IPS-20b (cell line): ENCODE results near the gene LARP1.
"Not testable (repeated sequence)": the region's sequence is repeated elsewhere in the genome, so short reads cannot be mapped to it uniquely, and the experiment has no call there.

Source experiments
- H3K27ac ChIP-seq: one replicate; pipeline ENCODE4 v1.5.1; 2013; ENCODE audit warnings: low read length
- H3K27me3 ChIP-seq: 2 replicates; pipeline ENCODE4 v1.6.1; 2013; ENCODE audit warnings: mild to moderate bottlenecking, low read length, inconsistent platforms; ENCODE audit not compliant: insufficient read depth
- H3K36me3 ChIP-seq: 2 replicates; pipeline ENCODE4 v1.6.1; 2013; ENCODE audit warnings: low read depth, mild to moderate bottlenecking, inconsistent platforms, low read length, moderate library complexity; ENCODE audit not compliant: insufficient read depth
- H3K4me1 ChIP-seq: 2 replicates; pipeline ENCODE4 v1.6.1; 2013; ENCODE audit warnings: mild to moderate bottlenecking, control low read depth, inconsistent platforms, low read length, moderate library complexity; ENCODE audit not compliant: insufficient read depth
- H3K4me3 ChIP-seq: 2 replicates; pipeline ENCODE4 v1.5.1; 2013; ENCODE audit warnings: mild to moderate bottlenecking, low read length, inconsistent platforms
- H3K9ac ChIP-seq: 2 replicates; pipeline ENCODE4 v1.6.1; 2013; ENCODE audit warnings: low read depth, mild to moderate bottlenecking, inconsistent platforms, low read length, moderate library complexity
- H3K9me3 ChIP-seq: 2 replicates; pipeline ENCODE4 v1.6.1; 2013; ENCODE audit warnings: mild to moderate bottlenecking, low read depth, low read length, inconsistent platforms; ENCODE audit not compliant: insufficient read depth

The LARP1 gene

GRCh38 chr5:154756009-154756867 lies 1.1 kb downstream of the LARP1 start:
- Histone ChIP-seq H3K9ac (peak overlapping the region; percentile 92), H3K36me3 (no peaks in the 10 kb centered on the region), H3K9me3 (no peaks in the 10 kb centered on the region), H3K27ac (peak overlapping the region; percentile 39), H3K27me3 (no peaks in the 10 kb centered on the region), H3K4me1 (peaks cover 40% of the 10 kb centered on the region), H3K4me3 (peak overlapping the region; percentile 89)

- H3K4me3 ChIP-seq, result peak overlapping the region; percentile 89
- peak overlapping the region; percentile 92 for H3K9ac ChIP-seq
- 0 out of 2 replicates have a peak, but pooled peaks cover 3% of the 10 kb centered on the region for H3K36me3 ChIP-seq
- H3K4me1 ChIP-seq, result peaks cover 45% of the 10 kb centered on the region
- no peaks in the 10 kb centered on the region for H3K27me3 ChIP-seq
- peak overlapping the region; percentile 61 for H3K27ac ChIP-seq
- no peaks in the 10 kb centered on the region for H3K9me3 ChIP-seq
Observed at GRCh38 chr5:154756868-154757813, 2.0 kb downstream of the LARP1 start.

GRCh38 chr5:154757814-154758406 lies 2.7 kb downstream of the LARP1 start:
- Histone ChIP-seq H3K9ac (peak overlapping the region; percentile 54; the same call in 1 of the 2 replicates), H3K27me3 (no peaks in the 10 kb centered on the region), H3K36me3 (0 out of 2 replicates have a peak, but pooled peaks cover 3% of the 10 kb centered on the region), H3K4me1 (peaks cover 51% of the 10 kb centered on the region), H3K9me3 (no peaks in the 10 kb centered on the region), H3K27ac (no peak overlapping the region), H3K4me3 (peak overlapping the region; percentile 89)

GRCh38 chr5:154758493-154758892 lies 3.3 kb downstream of the LARP1 start:
- Histone ChIP-seq H3K27me3 (no peaks in the 10 kb centered on the region), H3K4me3 (peak overlapping the region; percentile 89), H3K36me3 (0 out of 2 replicates have a peak, but pooled peaks cover 3% of the 10 kb centered on the region), H3K27ac (no peak overlapping the region), H3K9ac (peak overlapping the region; percentile 54; the same call in 1 of the 2 replicates), H3K9me3 (no peaks in the 10 kb centered on the region), H3K4me1 (peaks cover 49% of the 10 kb centered on the region)

- Histone ChIP-seq H3K4me1 (peaks cover 44% of the 10 kb centered on the region), H3K36me3 (0 out of 2 replicates have a peak, but pooled peaks cover 3% of the 10 kb centered on the region), H3K4me3 (peak overlapping the region; percentile 89), H3K27me3 (no peaks in the 10 kb centered on the region), H3K9me3 (no peaks in the 10 kb centered on the region), H3K27ac (peak overlapping the region; percentile 42), H3K9ac (peak overlapping the region; percentile 54; the same call in 1 of the 2 replicates)
Observed at GRCh38 chr5:154758977-154759376, 3.8 kb downstream of the LARP1 start.

GRCh38 chr5:154759868-154760267 lies 4.7 kb downstream of the LARP1 start:
- H3K4me1 ChIP-seq, result peaks cover 42% of the 10 kb centered on the region
- not testable (repeated sequence) for H3K27me3 ChIP-seq, H3K36me3 ChIP-seq, H3K9me3 ChIP-seq, H3K27ac ChIP-seq
- H3K4me3 ChIP-seq, result peak overlapping the region; percentile 89
- H3K9ac ChIP-seq, result peak overlapping the region; percentile 42; the same call in 1 of the 2 replicates

GRCh38 chr5:154761046-154761736 lies 6.0 kb downstream of the LARP1 start:
- peak overlapping the region; percentile 39; the same call in 1 of the 2 replicates for H3K9ac ChIP-seq

GRCh38 chr5:154762261-154762660 lies 7.1 kb downstream of the LARP1 start:
- H3K27me3 ChIP-seq, result no peaks in the 10 kb centered on the region

More at GRCh38 chr5:154761046-154761736, 6.0 kb downstream of the LARP1 start:
- Histone ChIP-seq H3K36me3 (0 out of 2 replicates have a peak, but pooled peaks cover 3% of the 10 kb centered on the region), H3K9me3 (no peaks in the 10 kb centered on the region), H3K27me3 (no peaks in the 10 kb centered on the region), H3K4me1 (peaks cover 48% of the 10 kb centered on the region), H3K4me3 (peak overlapping the region; percentile 33; the same call in 1 of the 2 replicates), H3K27ac (no peak overlapping the region)

GRCh38 chr5:154762700-154763099 lies 7.5 kb downstream of the LARP1 start:
- Histone ChIP-seq H3K9me3 (no peaks in the 10 kb centered on the region), H3K4me3 (no peak overlapping the region), H3K4me1 (peaks cover 62% of the 10 kb centered on the region), H3K27me3 (no peaks in the 10 kb centered on the region), H3K27ac (no peak overlapping the region), H3K9ac (no peak overlapping the region), H3K36me3 (0 out of 2 replicates have a peak, but pooled peaks cover 3% of the 10 kb centered on the region)

More at GRCh38 chr5:154762261-154762660, 7.1 kb downstream of the LARP1 start:
- Histone ChIP-seq H3K4me1 (peaks cover 58% of the 10 kb centered on the region), H3K9ac (no peak overlapping the region), H3K4me3 (no peak overlapping the region), H3K36me3 (0 out of 2 replicates have a peak, but pooled peaks cover 3% of the 10 kb centered on the region), H3K27ac (no peak overlapping the region), H3K9me3 (no peaks in the 10 kb centered on the region)

GRCh38 chr5:154764967-154765366 lies 9.8 kb downstream of the LARP1 start:
- H3K9me3 ChIP-seq, result no peaks in the 10 kb centered on the region
- no peak overlapping the region for H3K27ac ChIP-seq
- H3K4me3 ChIP-seq, result no peak overlapping the region
- H3K27me3 ChIP-seq, result no peaks in the 10 kb centered on the region
- peaks cover 61% of the 10 kb centered on the region for H3K4me1 ChIP-seq
- H3K9ac ChIP-seq, result no peak overlapping the region
- 0 out of 2 replicates have a peak, but pooled peaks cover 3% of the 10 kb centered on the region for H3K36me3 ChIP-seq
